Trophoblast cell (in vitro differentiated cells and primary cell): ENCODE data around the gene HOXD10.

ENCODE experiments used
- DNase-seq, 2 donors: peaks; one replicate each; pipeline ENCODE4 v3.0.0-alpha.2; 2016
- H2AFZ ChIP-seq: 2 replicates; pipeline ENCODE4 v1.6.1; 2013; ENCODE audit warnings: low read length, moderate library complexity, mild to moderate bottlenecking; ENCODE audit not compliant: insufficient read depth, poor library complexity
- H2AK5ac ChIP-seq: 2 replicates; pipeline ENCODE4 v1.6.1; 2013; ENCODE audit warnings: mild to moderate bottlenecking, low read length
- H2BK120ac ChIP-seq: 2 replicates; pipeline ENCODE4 v1.6.1; 2013; ENCODE audit warnings: low read length, mild to moderate bottlenecking, moderate library complexity; ENCODE audit not compliant: insufficient read depth, poor library complexity
- H2BK12ac ChIP-seq: 2 replicates; pipeline ENCODE4 v1.6.1; 2013; ENCODE audit warnings: mild to moderate bottlenecking, low read length, moderate library complexity
- H2BK5ac ChIP-seq: 2 replicates; pipeline ENCODE4 v1.6.1; 2013; ENCODE audit warnings: low read length, low read depth, moderate library complexity, mild to moderate bottlenecking; ENCODE audit not compliant: poor library complexity
- H3K14ac ChIP-seq: 2 replicates; pipeline ENCODE4 v1.6.1; 2013; ENCODE audit warnings: mild to moderate bottlenecking, low read length
- H3K18ac ChIP-seq: 2 replicates; pipeline ENCODE4 v1.6.1; 2013; ENCODE audit warnings: mild to moderate bottlenecking, low read length
- H3K23ac ChIP-seq: 2 replicates; pipeline ENCODE4 v1.6.1; 2013; ENCODE audit warnings: low read length
- H3K27ac ChIP-seq: 2 replicates; pipeline ENCODE4 v1.5.1; 2013; ENCODE audit warnings: low read depth, mild to moderate bottlenecking, inconsistent platforms, low read length, moderate library complexity
- H3K27me3 ChIP-seq: 2 replicates; pipeline ENCODE4 v1.6.1; 2013; ENCODE audit warnings: inconsistent platforms, mild to moderate bottlenecking, low read length, moderate library complexity; ENCODE audit not compliant: insufficient read depth
- H3K36me3 ChIP-seq, 2 experiments: 1 replicate in 1 of 2; 2 replicates in 1 of 2; pipeline ENCODE4 v1.6.1; 2013; ENCODE audit warnings: low read length in 2 of 2, mild to moderate bottlenecking in 2 of 2, moderate library complexity in 1 of 2; ENCODE audit not compliant: insufficient read depth in 2 of 2, control insufficient read depth in 1 of 2
- H3K4ac ChIP-seq: 2 replicates; pipeline ENCODE4 v1.6.1; 2013; ENCODE audit warnings: low read depth, mild to moderate bottlenecking, low read length, moderate library complexity
- H3K4me1 ChIP-seq, 2 experiments: 1 replicate in 1 of 2; 2 replicates in 1 of 2; pipeline ENCODE4 v1.6.1; 2013; ENCODE audit warnings: low read length in 2 of 2, mild to moderate bottlenecking in 2 of 2, moderate library complexity in 1 of 2; ENCODE audit not compliant: insufficient read depth in 2 of 2, control insufficient read depth in 1 of 2
- H3K4me2 ChIP-seq: 2 replicates; pipeline ENCODE4 v1.6.1; 2013; ENCODE audit warnings: inconsistent platforms, mild to moderate bottlenecking, low read length, moderate library complexity
- H3K4me3 ChIP-seq: 2 replicates; pipeline ENCODE4 v1.5.1; 2013; ENCODE audit warnings: mild to moderate bottlenecking, low read depth, low read length, inconsistent platforms
- H3K79me1 ChIP-seq: one replicate; pipeline ENCODE4 v1.6.1; 2013; ENCODE audit warnings: low read length
- H3K79me2 ChIP-seq: 2 replicates; pipeline ENCODE4 v1.6.1; 2013; ENCODE audit warnings: low read length, mild to moderate bottlenecking; ENCODE audit not compliant: control insufficient read depth, insufficient read depth, poor library complexity
- H3K9ac ChIP-seq: 2 replicates; pipeline ENCODE4 v1.6.1; 2013; ENCODE audit warnings: mild to moderate bottlenecking, low read length
- H3K9me3 ChIP-seq: 2 replicates; pipeline ENCODE4 v1.6.1; 2013; ENCODE audit warnings: low read depth, mild to moderate bottlenecking, control low read depth, inconsistent platforms, low read length; ENCODE audit not compliant: insufficient read depth
- H4K12ac ChIP-seq: 2 replicates; pipeline ENCODE4 v1.6.1; 2013; ENCODE audit warnings: low read depth, mild to moderate bottlenecking, low read length, moderate library complexity
- H4K8ac ChIP-seq: 2 replicates; pipeline ENCODE4 v1.6.1; 2013; ENCODE audit warnings: low read depth, mild to moderate bottlenecking, low read length, moderate library complexity
- H4K91ac ChIP-seq: one replicate; pipeline ENCODE4 v1.6.1; 2013; ENCODE audit warnings: low read depth, mild to moderate bottlenecking, low read length, moderate library complexity
- WGBS: extraction: QIAGEN DNeasy Blood & Tissue Kit; methylation state at CpG from one replicate; pipeline ENCODE4 v1.1.7; 2013; ENCODE audit warnings: missing lambda C conversion rate; ENCODE audit not compliant: insufficient read length, insufficient coverage; ENCODE audit errors: extremely low coverage; 5-methylcytosine and 5-hydroxymethylcytosine counted together

Gene HOXD10

DNA sequence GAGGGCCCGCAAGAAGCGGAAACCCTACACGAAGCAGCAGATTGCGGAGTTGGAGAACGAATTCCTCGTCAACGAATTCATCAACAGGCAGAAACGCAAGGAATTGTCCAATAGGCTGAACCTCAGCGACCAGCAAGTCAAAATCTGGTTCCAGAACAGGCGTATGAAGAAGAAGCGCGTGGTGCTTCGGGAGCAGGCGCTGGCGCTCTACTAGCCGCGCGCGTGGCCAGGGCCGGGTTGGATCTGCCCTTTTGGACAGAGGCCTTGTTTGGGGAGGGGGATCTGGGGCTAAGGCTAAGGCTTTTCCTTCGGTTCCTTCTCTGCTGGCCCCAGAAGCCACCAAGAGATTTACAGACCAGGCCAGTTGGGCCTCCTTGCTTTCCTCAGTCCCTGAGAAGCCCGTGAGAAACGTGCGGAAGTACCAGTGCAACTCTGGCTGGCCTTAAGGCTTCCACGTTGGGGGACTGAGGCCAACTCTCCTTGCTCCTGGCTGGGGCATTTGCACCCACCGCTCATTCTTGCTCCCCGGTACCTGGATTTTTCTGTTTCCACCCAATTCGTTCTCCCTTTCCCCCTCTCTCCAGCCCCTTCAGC, 15.9 kb upstream of the HOXD10 start:
- Histone ChIP-seq H3K4me1 (peaks cover 5 to 28% of the 10 kb centered on the region in 2 experiments), H3K14ac (no peak overlapping the region), H3K9me3 (peaks cover 10% of the 10 kb centered on the region), H3K27ac (no peak overlapping the region), H2BK5ac (no peak overlapping the region), H4K8ac (no peak overlapping the region), H2BK120ac (no peak overlapping the region), H3K79me1 (peaks cover 4% of the 10 kb centered on the region), H2BK12ac (no peak overlapping the region), H4K91ac (no peak overlapping the region), H3K9ac (no peak overlapping the region), H4K12ac (no peak overlapping the region), H2AFZ (no peak overlapping the region), H3K79me2 (no peaks in the 10 kb centered on the region), H3K23ac (no peak overlapping the region), H3K18ac (no peak overlapping the region), H3K36me3 (no peaks in the 10 kb centered on the region), H3K4me2 (peak overlapping the region; percentile 43), H2AK5ac (no peak overlapping the region), H3K4ac (no peak overlapping the region), H3K4me3 (no peak overlapping the region), H3K27me3 (peaks cover 85% of the 10 kb centered on the region)
- no peak for DNase-seq
- WGBS: no CpG with 5 or more reads among the region's 28 CpGs

DNA sequence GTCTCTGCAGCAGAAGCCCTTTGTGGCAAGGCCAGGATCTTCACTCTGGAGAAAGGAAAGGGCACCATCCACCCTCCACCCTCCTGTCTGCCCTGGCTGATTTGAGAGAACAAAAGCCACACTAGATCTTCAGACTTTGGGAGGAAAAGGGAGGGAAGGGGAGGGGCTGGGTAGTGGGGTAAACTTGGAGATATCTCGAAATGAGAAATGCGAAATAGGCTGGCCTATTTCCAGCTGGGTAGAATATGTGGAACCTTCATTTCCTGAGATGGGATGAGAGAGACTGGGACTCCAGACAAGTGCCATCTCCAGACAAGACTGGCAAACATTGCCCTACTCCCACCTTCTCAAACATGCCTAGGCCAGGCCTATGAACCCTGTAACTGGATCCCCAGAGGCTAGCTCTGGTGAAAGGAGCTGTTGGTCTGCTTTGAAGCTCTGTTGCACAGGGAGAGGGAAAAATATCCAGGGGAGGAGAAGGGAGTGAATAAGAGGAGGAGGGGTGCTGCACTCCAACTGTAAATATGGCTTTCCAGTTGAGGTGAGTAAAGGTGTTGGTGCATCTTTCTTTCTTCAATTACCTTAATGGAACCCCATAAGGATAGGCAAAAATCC, 15.3 kb upstream of the HOXD10 start:
- no peak overlapping the region for H3K27ac ChIP-seq
- H2AFZ ChIP-seq: no peak overlapping the region
- no peak overlapping the region for H3K23ac ChIP-seq
- no peak overlapping the region for H2BK12ac ChIP-seq
- H4K91ac ChIP-seq: no peak overlapping the region
- no peak overlapping the region for H3K18ac ChIP-seq
- H3K9ac ChIP-seq: no peak overlapping the region
- H3K4me1 ChIP-seq: peaks cover 5 to 28% of the 10 kb centered on the region in 2 experiments
- H2BK120ac ChIP-seq: no peak overlapping the region
- H3K4me2 ChIP-seq: no peak overlapping the region
- no peaks in the 10 kb centered on the region for H3K79me2 ChIP-seq
- no peaks in the 10 kb centered on the region for H3K36me3 ChIP-seq
- no peak overlapping the region for H4K8ac ChIP-seq
- H3K4me3 ChIP-seq: no peak overlapping the region
- no peak overlapping the region for H4K12ac ChIP-seq
- no peak overlapping the region for H3K4ac ChIP-seq
- no peak for DNase-seq
- no CpG with 5 or more reads among the region's 2 CpGs for WGBS
- no peak overlapping the region for H2BK5ac ChIP-seq
- peaks cover 4% of the 10 kb centered on the region for H3K79me1 ChIP-seq
- no peak overlapping the region for H2AK5ac ChIP-seq
- H3K27me3 ChIP-seq: peaks cover 91% of the 10 kb centered on the region
- H3K14ac ChIP-seq: no peak overlapping the region
- peaks cover 12% of the 10 kb centered on the region for H3K9me3 ChIP-seq

DNA sequence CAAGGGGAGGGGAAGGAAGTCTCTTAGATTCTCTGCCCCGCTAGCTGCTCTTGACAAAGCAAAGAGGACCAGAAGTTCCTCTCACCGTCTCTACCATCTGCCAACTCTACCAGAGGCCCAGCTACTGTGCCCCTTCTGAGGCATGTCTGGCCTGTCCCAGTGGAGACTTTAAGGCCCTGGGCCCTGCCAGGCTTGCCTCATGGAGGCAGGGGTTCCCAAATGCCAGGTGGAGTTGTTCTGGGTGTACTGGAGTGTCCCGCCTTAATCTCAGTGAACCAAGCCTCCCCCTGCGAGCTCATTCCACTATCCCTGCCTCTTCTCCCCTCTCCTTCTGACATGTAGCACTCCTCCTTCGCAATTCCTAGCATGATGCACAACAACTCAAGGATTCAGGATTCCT, 14.7 kb upstream of the HOXD10 start:
- H2BK12ac ChIP-seq: no peak overlapping the region
- WGBS: no CpG with 5 or more reads among the region's 5 CpGs
- H3K9me3 ChIP-seq: peaks cover 15% of the 10 kb centered on the region
- no peak overlapping the region for H3K4me2 ChIP-seq
- H4K12ac ChIP-seq: no peak overlapping the region
- H3K23ac ChIP-seq: no peak overlapping the region
- no peaks in the 10 kb centered on the region for H3K36me3 ChIP-seq
- H2BK5ac ChIP-seq: no peak overlapping the region
- H3K4me3 ChIP-seq: no peak overlapping the region
- H3K27ac ChIP-seq: no peak overlapping the region
- no peak overlapping the region for H3K9ac ChIP-seq
- DNase-seq: no peak
- H3K27me3 ChIP-seq: peaks cover 91% of the 10 kb centered on the region
- H4K8ac ChIP-seq: no peak overlapping the region
- H3K14ac ChIP-seq: no peak overlapping the region
- no peak overlapping the region for H3K4ac ChIP-seq
- peaks cover 4% of the 10 kb centered on the region for H3K79me1 ChIP-seq
- peaks cover 6 to 29% of the 10 kb centered on the region in 2 experiments for H3K4me1 ChIP-seq
- H4K91ac ChIP-seq: no peak overlapping the region
- no peak overlapping the region for H2AFZ ChIP-seq
- H2BK120ac ChIP-seq: no peak overlapping the region
- no peaks in the 10 kb centered on the region for H3K79me2 ChIP-seq
- H2AK5ac ChIP-seq: no peak overlapping the region
- no peak overlapping the region for H3K18ac ChIP-seq

DNA sequence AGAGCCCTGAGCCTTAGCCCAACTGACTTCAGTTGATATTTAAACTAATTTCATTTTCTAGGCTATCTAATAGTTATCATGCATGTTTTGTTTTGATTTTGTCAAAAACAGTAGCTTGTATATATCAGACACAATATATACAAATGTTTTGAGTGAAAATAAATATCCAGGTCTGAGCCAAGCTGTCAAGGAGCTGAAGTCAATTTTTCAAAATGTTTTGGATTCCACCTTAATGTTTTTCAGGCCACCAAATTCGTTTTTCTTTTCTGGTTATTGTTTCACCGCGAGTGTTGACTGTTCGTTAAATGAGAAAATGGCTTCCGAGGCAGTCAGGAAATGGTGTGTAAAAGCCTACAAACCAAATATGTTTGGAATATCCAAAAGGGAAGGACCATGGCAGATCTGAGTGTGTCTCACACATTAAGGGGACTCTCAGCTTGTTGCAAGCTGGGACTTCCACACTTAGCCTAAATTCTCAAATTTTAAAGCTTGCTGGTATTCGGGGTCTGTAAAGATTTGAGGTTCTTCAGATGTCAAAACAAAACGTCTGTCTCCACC, 14.2 kb upstream of the HOXD10 start:
- no peak overlapping the region for H3K4me3 ChIP-seq
- no peaks in the 10 kb centered on the region for H3K79me2 ChIP-seq
- no peaks in the 10 kb centered on the region for H3K36me3 ChIP-seq
- no peak overlapping the region for H3K9ac ChIP-seq
- H2BK120ac ChIP-seq: no peak overlapping the region
- H4K8ac ChIP-seq: no peak overlapping the region
- no peak for DNase-seq
- H3K27ac ChIP-seq: no peak overlapping the region
- no peak overlapping the region for H3K18ac ChIP-seq
- H4K12ac ChIP-seq: no peak overlapping the region
- H3K9me3 ChIP-seq: peaks cover 16% of the 10 kb centered on the region
- H2AFZ ChIP-seq: no peak overlapping the region
- no peak overlapping the region for H3K4ac ChIP-seq
- no peak overlapping the region for H2BK12ac ChIP-seq
- no peak overlapping the region for H3K23ac ChIP-seq
- H3K14ac ChIP-seq: no peak overlapping the region
- H4K91ac ChIP-seq: no peak overlapping the region
- no peak overlapping the region for H3K4me2 ChIP-seq
- H3K4me1 ChIP-seq: peaks cover 11 to 32% of the 10 kb centered on the region in 2 experiments
- peaks cover 91% of the 10 kb centered on the region for H3K27me3 ChIP-seq
- H2BK5ac ChIP-seq: no peak overlapping the region
- no peak overlapping the region for H2AK5ac ChIP-seq
- peaks cover 4% of the 10 kb centered on the region for H3K79me1 ChIP-seq
- WGBS: no CpG with 5 or more reads among the region's 7 CpGs
